ENCODE measurements around the gene ABCF3. TPM values are rescaled to one million over a fixed set of nuclear protein-coding genes. Genes with fewer than 3 reads are reported as not detected.
"Not testable (repeated sequence)": the region's sequence is repeated elsewhere in the genome, so short reads cannot be mapped to it uniquely, and the experiment has no call there.

ABCF3 gene, protein sequence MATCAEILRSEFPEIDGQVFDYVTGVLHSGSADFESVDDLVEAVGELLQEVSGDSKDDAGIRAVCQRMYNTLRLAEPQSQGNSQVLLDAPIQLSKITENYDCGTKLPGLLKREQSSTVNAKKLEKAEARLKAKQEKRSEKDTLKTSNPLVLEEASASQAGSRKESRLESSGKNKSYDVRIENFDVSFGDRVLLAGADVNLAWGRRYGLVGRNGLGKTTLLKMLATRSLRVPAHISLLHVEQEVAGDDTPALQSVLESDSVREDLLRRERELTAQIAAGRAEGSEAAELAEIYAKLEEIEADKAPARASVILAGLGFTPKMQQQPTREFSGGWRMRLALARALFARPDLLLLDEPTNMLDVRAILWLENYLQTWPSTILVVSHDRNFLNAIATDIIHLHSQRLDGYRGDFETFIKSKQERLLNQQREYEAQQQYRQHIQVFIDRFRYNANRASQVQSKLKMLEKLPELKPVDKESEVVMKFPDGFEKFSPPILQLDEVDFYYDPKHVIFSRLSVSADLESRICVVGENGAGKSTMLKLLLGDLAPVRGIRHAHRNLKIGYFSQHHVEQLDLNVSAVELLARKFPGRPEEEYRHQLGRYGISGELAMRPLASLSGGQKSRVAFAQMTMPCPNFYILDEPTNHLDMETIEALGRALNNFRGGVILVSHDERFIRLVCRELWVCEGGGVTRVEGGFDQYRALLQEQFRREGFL
- 10 to 100 TPM; 53.5 to 62.6 (median 54.5) TPM for polyA plus RNA-seq (ENCODE audit: insufficient read length in 4 of 4)

DNA sequence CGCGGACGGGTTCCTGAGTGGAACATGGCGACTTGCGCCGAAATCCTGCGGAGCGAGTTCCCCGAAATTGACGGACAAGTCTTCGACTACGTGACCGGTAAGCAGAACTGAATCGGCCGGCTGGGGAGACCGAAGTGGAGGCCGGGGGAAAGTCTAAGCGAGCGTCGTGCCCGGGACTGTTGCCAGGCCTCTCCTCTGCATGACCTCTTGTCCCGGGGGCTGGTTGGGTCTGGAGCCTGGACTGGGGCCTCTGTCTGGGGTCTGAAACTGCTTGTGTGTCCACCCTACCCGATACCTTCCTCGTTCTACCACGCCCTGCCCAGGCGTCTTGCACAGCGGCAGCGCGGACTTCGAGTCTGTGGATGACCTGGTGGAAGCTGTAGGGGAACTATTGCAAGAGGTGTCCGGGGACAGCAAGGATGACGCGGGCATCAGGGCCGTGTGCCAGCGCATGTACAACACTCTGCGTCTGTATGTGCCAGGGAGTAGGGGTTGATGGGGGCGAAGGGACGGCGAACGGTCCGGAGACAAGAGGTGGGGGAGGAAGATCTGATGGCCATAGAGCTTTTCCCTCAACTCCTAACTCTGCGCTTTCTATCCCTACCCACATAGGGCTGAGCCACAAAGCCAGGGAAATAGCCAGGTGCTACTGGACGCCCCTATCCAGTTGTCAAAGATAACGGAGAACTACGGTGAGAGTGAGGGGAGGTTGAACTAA is at the start of gene ABCF3:
ABCF3 (plus strand) TSS at position 16 of the 718 bp plus-strand sequence; CDS start at position 25, 9 bp downstream.
- DNase-seq (ENCODE audit: low read depth in 4 of 4, low spot score in 3 of 4) = no peak

- no peak for DNase-seq (ENCODE audit: low read depth in 4 of 4, low spot score in 3 of 4)
These were observed 45.6 kb upstream of the ABCF3 start for GRCh38 chr3:184140436-184140835.

DNA sequence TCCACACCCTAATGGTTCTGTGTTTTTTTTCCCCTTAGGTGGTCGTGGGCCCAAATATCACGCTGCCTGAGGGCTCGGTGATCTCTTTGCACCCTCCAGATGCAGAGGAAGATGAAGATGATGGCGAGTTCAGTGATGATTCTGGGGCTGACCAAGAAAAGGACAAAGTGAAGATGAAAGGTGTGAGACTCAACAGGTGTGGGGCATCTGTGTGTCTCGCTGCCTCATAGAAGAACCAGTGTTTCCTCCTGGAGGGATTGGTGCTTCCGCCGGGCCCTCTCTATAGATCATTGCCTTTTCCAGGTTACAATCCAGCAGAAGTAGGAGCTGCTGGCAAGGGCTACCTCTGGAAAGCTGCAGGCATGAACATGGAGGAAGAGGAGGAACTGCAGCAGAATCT is 43.8 kb upstream of the ABCF3 start:
- DNase-seq (ENCODE audit: low read depth in 4 of 4, low spot score in 3 of 4) = no peak

- DNase-seq (ENCODE audit: low read depth in 4 of 4, low spot score in 3 of 4) = no peak
These were observed 42.7 kb upstream of the ABCF3 start for GRCh38 chr3:184143327-184143726.

GRCh38 chr3:184144505-184144904 is 41.5 kb upstream of the ABCF3 start:
- no peak for DNase-seq (ENCODE audit: low read depth in 4 of 4, low spot score in 3 of 4)

- no peak for DNase-seq (ENCODE audit: low read depth in 4 of 4, low spot score in 3 of 4)
These were observed 40.9 kb upstream of the ABCF3 start for GRCh38 chr3:184145111-184145524.

DNA sequence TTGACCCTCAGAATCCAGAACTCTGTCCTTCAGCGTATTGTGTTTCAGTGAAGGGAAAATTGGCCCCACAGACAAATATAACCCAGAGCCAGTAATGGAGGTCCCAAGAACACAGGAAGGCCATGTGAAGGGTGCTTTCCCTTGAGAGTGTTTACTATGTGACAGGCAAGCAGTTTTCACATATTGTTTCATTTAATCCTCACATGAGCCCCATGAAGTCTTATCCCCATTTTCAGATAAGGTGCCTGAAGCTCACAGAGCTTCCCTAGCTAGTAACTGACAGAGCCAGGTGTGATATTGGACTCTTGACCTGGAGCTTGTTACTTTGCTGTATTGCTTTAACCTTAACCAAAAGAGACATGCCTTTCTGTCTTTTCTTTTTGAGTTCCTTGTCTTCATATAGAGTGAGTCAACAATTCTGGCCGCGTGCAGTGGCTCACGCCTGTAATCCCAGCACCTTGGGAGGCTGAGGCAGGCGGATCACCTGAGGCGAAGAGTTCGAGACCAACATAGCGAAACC is 40.2 kb upstream of the ABCF3 start:
- no peak for DNase-seq (ENCODE audit: low read depth in 4 of 4, low spot score in 3 of 4)

- no peak for DNase-seq (ENCODE audit: low read depth in 4 of 4, low spot score in 3 of 4)
These were observed 37.9 kb upstream of the ABCF3 start for GRCh38 chr3:184148076-184148475.

DNA sequence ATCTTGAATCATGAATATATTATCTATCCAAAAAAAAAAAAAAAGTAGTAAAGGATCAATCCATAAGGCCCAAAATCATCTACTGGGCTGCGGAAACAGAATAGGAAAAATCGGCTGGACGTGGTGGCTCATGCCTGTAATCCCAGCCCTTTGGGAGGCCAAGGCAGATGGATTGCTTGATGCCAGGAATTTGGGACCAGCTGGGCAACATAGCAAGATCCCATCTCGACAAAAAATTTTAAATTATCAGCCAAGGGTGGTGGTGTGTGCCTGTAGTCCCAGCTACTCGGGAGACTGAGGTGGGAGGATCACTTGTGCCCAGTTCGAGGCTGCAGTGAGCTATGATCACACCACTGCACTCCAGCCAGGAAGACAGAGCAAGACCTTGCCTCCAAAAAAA is 36.9 kb upstream of the ABCF3 start:
- no peak for DNase-seq (ENCODE audit: low read depth in 4 of 4, low spot score in 3 of 4)

GRCh38 chr3:184149770-184150169 is 36.2 kb upstream of the ABCF3 start:
- not testable (repeated sequence) for DNase-seq (ENCODE audit: low read depth in 4 of 4, low spot score in 3 of 4)

GRCh38 chr3:184154885-184155643 is 30.9 kb upstream of the ABCF3 start, which contains the start of gene DVL3:
Gene DVL3, plus strand, starts transcription at chr3:184155377. Its CDS starts 259 bp downstream, at chr3:184155636.
- peak in 1 of 4 donors; percentile 44 for DNase-seq (ENCODE audit: low read depth in 4 of 4, low spot score in 3 of 4)

DNA sequence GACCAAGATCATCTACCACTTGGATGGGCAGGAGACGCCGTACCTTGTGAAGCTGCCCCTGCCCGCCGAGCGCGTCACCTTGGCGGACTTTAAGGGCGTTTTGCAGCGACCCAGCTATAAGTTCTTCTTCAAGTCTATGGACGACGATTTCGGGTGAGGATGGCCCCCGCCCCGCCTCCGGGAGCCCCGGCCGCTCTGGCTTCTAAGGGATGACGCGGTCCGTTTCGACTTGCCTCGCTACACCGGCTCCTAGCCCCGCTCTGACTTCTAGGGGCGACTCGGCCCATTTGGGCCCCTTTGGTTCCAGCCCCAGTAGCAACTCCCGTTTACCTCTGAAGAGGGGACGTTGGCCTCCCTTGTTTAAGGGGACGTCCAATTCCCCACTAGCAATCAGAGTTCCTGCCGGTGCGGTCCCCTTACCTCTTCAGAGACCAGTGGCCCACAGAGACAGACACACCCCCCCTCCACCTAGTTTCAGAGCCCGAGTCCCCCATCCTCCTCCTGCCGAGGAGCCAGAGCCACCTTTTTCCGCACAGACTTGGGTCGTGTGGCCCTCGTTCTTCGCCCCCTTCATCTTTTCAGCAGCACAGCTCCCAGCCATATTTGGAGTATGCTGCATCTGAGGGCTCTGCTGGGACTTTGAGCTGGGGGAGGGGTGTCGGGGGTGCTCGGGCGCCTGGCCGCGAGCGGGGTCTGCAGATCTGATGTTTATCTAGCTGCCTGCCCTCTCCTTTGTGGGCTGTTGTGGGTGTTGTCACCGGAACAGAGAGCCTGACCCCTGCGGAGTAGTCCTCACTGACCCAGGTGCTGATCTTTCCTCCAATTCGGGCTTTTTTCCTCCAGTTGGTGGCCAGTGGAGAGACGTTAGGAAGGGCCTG is 30.1 kb upstream of the ABCF3 start:
- no peak for DNase-seq (ENCODE audit: low read depth in 4 of 4, low spot score in 3 of 4)

- DNase-seq (ENCODE audit: low read depth in 4 of 4, low spot score in 3 of 4) = peak in 1 of 4 donors; percentile 59
These were observed 29.5 kb upstream of the ABCF3 start for GRCh38 chr3:184156522-184156955.

GRCh38 chr3:184157206-184157605 is 28.8 kb upstream of the ABCF3 start:
- DNase-seq (ENCODE audit: low read depth in 4 of 4, low spot score in 3 of 4) = no peak

DNA sequence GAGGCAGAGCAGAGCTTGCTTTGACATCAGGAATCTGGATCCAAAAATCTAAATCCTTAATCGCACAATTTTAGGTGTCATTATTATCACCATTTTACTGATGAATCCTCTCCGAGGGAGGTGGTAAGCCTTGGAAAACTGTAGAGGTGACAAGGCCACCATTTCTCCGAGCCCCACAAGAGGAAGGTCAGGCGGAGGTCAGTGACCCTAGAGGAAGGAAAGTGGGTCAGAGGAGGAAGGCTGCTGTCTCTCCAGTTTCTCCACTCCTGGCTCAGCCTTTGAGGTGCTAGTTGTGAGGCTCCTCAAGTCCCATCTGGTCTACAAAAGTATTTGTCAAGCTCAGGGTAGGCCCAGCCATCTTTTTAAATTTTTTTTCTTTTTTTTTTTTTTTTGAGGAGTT is 27.6 kb upstream of the ABCF3 start:
- DNase-seq (ENCODE audit: low read depth in 4 of 4, low spot score in 3 of 4) = no peak

- DNase-seq (ENCODE audit: low read depth in 4 of 4, low spot score in 3 of 4) = no peak
These were observed 25.5 kb upstream of the ABCF3 start for GRCh38 chr3:184160456-184160855.

DNA sequence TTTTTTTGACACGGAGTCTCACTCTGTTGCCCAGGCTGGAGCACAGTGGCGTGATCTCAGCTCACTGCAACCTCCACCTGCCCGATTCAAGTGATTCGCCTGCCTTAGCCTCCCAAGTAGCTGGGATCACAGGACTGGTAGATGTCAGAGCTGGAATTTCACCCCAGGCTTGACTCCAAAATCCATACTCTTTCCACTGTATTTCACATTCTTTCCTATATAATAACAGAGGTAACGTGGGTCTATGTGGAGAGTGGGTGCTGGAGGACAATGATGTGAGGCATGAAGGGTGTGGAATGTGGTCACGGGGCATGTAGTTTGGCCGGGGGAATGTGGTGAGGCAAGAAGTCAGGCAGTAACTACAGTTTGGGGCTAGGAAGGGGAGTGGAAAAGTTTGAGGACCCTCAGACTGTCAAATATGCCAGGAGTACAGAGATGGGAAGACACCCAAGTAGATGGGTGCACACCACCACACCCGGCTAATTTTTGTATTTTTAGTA is 23.4 kb upstream of the ABCF3 start:
- DNase-seq (ENCODE audit: low read depth in 4 of 4, low spot score in 3 of 4) = not testable (repeated sequence)

GRCh38 chr3:184164648-184165330 is 21.2 kb upstream of the ABCF3 start:
- DNase-seq (ENCODE audit: low read depth in 4 of 4, low spot score in 3 of 4) = no peak

Measured in right renal pelvis (tissue), 4 donors.